Measurements from ENCODE around the gene LCN10.
A peak's percentile ranks its signal among the peaks of the same experiment; 100 is the strongest.

The LCN10 gene

DNA sequence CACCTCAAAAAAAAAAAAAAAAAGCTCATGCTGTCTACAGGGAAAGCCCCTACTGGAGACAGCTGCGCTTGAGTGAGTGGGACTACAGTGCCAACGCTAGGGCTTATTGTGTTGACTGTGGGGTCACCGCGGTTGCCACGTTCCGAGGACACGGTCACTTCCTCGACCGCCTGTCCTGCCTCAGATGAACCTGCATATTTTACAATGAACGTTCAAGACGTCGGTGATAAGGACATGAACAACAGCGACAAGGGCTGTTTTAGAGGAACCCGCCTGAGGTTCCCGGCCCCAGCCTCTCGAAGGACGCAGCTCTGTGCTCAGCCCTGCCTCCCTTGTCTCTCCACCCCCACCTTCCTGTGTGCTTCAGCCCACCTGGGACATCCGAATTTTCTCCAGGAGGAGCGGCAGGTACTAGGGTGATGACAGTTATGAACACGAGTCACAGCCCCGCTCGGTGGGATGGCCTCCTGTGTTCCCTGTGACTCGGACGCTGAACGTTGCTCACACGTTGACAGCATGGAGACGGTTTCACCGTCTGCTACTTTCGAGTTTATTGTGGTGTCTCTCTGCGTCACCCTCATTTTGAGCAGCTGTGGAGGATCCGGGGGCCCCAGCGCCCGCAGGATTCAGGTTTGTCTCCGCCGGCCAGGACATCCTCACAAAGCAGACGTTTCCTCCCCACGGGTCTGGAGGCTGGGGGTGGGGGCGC is 41.6 kb downstream of the LCN10 start:
- DNase-seq (ENCODE audit: low read depth), result peak; percentile 28

DNA sequence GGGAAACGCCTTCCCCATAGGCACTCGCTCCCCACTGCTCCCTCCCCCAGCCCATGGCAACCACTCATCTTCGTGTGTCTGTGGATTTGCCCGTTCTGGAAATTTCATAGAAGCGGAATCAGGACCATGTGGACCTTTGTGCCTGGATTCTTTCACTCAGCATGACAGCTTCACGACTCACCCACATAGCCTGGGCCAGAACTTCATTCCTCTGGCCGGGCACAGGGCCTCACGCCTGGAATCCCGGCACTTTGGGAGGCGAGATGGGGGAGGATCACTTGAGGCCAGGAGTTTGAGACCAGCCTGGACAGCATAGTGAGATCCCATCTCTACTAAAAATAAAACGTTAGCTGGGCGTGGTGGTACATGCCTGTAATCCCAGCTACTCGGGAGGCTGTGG is 42.4 kb downstream of the LCN10 start:
- no peak for DNase-seq (ENCODE audit: low read depth)

DNA sequence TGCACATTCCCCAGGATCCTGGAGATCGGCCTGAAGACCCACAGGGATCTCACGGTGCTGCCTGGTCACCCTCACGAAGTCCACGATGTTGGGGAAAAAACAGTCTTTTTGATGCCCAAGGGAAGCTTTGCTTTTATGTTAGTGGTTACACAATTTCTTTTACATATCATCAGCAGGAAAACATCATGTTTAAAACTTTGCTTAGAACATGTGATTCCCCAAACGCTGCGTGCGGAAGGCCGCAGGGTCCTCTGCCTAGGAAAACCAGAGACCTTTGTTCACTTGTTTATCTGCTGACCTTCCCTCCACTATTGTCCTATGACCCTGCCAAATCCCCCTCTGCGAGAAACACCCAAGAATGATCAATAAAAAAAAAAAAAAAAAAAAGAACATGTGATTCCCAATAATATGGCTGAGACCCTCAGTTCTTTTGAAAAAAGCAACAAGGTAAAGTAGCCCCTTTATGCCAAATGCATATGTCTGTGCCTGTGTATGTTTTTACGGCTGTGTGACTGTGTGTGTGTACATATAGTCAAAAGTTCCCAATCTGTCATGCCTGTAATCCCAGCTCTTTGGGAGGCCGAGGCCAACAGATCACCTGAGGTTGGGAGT is 44.0 kb downstream of the LCN10 start:
- DNase-seq (ENCODE audit: low read depth), result no peak

DNA sequence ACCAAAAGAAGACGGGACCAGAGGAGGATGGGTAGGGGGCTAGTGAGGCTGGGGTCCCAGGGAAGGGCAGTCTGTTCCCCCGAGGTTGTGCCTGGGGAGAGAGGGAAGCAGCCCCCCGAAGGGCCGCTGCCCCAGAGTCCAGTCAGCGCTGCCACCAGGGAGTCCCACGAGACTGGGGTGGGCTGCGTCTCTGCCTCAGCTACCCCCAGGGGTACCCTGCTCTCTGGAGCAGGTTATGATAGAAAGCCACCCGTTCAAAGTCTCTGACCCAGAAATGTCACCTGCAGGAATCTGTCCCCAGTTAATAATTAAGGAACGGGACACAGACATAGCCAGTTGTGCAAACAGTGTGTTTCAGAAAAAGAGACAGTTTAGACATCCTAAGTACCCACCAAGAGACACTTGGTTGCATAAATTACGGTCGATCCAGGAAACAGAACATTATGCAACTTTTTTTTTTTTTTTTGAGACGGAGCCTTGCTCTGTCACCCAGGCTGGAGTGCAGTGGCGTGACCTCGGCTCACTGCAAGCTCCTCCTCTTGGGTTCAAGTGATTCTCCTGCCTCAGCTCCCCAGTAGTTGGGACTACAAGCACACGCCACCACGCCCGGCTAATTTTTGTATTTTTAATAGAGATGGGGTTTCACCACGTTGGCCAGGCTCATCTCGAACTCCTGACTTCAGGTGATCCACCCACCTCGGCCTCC is 44.8 kb downstream of the LCN10 start:
- DNase-seq (ENCODE audit: low read depth), result no peak

DNA sequence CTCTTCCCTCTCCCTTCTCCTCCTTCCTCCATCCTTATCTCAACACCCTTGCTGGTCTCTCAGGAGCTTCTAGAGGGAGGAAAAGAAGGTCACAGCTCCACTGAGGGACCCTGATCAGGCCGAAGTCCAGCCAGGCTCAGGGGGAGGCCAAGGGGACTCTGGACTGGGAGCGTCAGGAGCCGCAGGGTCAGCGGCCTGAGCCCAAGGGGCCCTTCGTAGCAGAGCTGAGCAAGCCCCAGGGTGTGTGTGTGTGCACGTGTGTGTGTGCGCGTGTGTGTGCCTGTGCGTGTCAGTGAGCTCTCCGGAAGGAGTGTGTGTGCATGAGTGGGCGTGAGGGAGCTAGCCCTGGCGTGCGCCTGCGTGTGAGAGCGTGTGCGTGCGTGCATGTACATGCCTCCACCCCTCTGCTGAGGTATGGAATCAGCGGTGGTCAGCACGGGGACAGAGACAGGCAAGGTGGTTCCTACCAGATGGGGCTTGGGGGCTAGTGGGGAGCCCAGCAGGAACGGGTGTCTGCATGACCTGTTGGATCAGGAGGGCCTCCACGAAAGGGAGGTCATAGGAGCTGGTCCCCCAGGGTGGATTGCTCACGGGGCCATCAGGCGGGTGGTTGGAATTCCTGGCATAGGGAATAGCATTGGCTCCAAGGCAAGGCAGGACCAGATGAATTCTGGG is 45.5 kb downstream of the LCN10 start:
- no peak for DNase-seq (ENCODE audit: low read depth)

DNA sequence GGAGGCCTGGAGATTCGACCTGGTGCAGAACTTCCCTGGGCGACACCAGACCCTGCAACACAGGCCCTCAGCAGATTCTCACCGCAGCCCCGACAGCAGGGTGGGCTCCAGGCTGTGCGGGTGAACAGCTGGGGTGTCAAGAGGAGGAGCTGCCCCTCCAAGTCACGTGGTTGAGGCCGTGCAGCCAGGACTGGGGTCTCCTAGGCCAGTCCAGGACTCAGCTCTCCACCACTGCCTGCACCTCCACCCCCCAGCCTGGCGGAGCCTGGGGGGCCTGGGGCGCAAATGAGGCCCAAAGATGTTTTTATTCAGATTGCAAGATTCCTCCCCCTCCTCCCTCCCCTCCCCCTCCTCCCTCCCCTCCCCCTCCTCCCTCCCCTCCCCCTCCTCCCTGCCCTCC is 46.2 kb downstream of the LCN10 start:
- DNase-seq (ENCODE audit: low read depth), result no peak

DNA sequence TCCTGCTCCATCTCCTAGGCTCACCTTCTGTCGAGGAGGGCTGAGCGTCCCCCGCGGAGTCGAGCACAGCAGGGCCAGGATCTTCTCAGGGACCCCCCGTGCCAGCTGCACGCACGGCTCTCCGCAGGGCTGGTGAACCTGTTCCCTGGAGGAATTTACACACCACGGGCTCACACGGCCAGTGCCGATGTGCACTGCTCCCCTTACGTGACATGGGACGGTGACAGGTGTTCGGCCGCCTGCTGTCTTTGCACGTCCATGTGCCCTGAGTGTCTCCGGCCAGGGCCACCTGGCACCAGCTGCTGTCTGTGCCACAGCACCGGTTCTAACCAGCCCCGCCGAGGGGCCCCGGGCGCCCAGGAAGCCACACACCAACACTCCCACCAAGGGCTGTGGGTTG is 46.8 kb downstream of the LCN10 start:
- DNase-seq (ENCODE audit: low read depth), result no peak

DNA sequence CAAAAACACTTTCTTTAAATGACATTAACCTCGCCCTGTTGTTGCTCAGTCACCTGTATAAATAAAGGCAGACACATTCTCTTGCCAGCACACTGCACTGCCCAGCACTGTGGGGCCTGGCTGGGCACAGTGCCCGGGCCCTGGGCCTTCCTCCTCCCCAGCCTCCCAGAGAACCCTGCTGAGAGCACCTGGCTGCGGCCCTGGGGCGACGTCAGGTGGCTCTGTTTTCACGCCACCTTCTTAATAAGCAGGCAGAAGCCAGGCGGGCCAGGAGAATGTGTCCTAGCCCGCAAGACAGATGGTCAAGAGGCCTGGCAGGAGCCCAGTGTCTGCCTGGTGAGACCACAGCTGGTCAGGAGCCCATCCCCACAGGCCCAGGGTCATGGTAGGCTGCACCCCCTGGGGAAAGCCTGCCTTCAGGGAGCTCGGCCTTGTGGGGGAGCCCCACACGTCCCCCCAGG is 47.3 kb downstream of the LCN10 start:
- DNase-seq (ENCODE audit: low read depth), result no peak

DNA sequence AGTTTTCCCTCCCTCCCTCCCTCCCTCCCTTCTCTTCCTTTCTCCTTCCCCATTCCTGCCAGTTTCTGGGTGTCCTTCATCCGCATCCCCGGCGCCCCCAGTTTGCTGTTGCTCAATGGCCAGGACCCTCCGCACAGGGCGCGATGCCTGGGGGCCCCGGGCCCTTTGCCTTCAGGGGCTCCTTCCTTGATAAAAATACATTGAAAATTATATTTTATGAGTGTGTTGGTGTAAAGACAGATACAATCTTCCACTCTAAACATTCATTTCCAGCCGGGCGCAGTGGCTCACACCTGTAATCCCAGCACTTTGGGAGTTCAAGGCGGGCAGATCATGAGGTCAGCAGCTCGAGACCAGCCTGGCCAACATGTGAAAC is 47.9 kb downstream of the LCN10 start:
- no peak for DNase-seq (ENCODE audit: low read depth)

DNA sequence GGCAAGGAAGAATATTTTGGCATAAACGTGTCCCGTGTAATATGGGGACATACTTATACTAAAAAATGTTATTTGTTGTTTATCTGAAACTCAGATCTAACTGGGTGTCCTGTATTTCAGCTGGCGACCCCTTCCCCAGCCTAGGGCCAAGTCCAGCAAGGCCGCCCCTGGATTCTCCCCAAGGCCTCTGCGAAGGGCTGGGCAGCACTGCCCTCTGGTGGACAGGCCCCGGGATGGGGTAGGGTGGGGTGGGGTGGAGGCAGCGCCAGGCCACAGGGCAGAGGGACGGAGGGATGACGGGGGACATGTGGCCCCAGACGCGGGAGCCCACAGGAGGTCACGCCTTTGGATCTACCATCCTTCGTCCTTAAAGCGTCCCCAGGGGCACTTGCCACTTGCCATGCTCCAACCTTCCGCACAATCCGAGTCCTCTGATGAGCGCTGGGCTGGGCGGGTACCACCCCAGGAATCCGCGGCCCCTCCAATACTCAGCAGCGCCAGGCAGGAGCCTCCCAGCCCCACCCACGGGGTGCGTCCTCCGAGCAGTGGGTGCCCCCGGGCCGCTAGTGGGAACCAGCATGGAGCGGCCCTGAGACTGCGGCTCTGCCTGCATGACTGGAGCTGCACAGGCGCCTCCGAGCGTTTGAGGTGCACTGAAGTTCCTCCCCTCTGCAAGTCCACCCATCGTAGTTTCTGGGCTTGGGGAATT is 48.4 kb downstream of the LCN10 start:
- DNase-seq (ENCODE audit: low read depth), result no peak

DNA sequence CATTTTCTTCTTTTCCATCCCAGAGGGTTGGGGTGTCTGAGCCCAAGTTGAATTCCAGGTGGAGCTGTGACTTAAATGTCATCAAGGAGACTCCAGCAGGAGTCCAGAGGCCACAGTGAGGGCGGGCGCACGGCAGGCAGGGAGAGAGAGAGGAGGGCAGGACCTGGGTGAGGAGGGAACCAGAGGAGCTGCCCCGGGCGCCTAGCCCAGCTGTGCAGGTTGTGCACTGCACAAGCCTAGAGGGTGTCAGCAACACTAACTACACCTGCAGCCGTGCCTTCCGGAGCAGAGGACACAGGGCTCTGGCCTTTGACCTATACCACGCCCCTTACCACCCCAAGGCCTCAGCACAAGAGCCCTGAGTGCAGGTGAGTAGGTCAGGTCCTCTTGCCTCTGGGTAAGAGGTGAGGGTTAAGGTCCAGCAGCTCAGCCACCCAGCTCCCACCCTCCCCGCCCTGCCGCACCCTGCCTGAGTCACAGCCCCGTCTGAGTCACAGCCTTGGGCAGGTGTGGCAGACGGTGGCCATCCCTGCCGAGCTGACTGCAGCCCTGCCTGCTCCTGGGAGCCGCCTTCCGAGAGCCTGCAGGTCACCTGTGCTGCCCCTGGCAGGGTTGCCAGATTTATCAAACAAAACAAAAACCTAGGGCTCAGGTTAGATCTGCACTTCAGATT is 49.1 kb downstream of the LCN10 start:
- DNase-seq (ENCODE audit: low read depth), result no peak

DNA sequence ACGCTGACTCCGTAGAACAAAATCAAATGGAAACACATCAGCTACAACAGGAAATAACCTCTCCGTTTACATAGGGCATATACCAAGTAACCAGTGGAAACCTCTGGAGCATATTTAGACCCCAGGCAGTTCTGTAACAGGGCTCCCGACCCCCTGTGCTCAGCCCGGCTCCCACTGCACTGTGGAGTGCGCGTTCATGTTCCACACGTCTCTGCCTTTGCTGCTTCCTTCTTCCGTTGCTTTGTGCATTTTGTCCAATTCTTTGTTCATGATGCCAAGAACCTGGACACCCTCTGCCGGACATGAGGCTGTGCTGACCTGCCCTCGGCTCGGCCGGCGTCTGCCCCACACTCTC is 49.6 kb downstream of the LCN10 start:
- no peak for DNase-seq (ENCODE audit: low read depth)

DNA sequence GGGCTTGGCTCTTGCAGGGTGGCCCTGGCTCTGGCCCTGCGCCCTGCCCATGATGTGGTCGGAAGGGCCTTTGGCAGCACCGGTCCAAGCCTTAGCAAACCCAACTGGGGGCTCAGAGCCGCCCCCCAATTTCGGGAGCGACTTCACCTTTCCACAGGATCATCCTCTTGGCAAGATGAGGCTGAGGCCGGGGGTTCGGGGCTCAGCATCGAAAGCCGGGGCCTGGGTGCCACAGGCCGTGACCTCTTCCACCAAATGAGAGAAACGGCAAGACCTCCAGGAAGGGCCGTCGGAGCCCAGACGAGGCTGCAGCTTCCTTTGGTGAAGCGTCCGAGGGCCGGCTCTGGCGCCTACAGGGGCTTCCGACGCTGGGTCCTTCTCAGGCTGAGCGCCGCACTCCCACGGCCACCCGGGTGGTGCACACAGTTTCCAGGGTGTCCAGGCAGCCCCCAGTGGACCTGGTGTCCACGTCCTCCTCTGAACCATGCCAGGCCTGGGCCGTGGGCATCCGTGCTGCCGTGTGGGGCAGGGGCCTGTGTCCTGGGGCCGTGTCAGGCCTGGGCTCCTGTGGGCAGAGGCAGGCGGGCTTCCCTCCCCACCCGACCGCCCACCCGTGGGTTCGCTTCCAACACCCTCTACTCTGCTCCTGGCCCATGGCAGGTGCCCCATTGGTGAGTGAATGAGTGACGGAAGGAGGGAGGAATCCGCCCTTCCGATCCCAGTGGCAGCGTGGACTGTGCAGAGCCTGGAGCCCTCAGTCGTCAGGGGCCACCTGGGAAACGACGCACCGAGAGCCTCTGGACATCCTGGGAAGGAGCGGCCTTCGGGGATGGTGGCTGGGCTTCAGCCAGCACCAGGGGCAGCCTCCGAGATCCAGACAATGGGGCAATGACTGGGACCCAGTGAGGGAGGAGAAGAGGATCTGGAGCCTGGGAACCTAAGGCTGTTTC is 50.3 kb downstream of the LCN10 start:
- no peak for DNase-seq (ENCODE audit: low read depth)

DNA sequence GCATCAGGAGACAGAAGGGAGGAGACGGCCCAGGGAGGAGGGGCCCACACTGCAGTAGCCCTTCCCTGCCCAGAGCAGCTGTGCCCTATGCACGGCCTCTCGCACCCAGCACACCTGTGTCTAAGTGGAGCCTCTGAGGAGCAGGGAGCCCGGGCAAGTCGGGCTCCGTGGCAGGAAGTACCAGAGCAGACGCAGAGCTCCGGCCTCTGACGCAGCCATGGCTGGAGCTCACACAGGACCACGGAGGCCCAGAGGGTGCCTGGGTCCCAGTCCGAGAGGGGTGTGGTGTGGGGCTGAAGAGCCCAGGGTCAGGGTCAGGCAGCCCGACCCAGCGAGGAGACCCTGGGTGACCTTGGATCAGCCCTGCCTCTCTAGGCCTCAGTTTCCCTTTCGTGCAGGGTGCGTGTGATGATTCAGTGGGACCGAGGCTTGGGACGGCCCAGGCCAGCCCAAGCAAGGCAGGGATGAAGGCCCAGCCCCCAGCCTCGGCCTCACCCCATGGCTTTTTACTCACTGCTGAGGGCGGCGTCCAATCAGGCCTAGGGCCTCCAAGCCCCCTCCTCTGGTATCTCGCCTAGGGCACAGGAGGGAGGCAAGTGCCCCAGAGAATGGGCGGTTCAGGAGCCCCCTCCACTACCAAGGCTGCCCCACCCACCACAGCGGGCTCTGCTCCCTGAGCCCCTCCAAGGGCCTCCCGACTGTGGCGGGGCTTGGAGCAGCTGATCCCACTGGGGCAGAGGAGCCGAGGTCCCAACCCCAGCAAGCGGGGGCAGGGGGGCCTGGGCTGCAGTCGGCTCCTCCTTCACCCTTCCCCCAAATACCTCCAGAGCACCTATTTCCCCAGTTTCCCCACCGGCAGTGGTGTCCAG is 51.2 kb downstream of the LCN10 start:
- DNase-seq (ENCODE audit: low read depth), result no peak

DNA sequence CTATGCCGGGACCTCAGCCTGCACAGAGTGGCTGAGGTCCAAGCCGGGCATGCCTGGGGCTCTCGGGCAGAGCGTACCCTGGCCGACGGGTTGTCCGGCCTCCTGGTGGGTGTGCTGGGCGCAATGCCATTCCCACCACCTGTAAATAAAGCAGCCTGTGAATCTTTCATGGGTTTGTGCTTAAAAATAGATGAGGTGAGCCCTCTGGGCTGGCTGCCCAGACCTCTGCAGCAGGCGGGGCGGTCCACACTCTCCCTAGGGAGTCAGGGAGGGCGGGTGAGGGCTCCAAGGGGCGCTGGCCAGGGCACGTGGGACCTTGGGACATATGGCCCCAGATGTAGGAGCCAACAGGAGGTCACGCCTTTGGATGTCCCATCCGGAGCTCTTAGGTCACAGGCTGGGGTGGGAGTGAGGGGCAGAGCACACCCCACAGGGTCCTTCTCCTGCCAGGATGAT is 51.9 kb downstream of the LCN10 start:
- no peak for DNase-seq (ENCODE audit: low read depth)

DNA sequence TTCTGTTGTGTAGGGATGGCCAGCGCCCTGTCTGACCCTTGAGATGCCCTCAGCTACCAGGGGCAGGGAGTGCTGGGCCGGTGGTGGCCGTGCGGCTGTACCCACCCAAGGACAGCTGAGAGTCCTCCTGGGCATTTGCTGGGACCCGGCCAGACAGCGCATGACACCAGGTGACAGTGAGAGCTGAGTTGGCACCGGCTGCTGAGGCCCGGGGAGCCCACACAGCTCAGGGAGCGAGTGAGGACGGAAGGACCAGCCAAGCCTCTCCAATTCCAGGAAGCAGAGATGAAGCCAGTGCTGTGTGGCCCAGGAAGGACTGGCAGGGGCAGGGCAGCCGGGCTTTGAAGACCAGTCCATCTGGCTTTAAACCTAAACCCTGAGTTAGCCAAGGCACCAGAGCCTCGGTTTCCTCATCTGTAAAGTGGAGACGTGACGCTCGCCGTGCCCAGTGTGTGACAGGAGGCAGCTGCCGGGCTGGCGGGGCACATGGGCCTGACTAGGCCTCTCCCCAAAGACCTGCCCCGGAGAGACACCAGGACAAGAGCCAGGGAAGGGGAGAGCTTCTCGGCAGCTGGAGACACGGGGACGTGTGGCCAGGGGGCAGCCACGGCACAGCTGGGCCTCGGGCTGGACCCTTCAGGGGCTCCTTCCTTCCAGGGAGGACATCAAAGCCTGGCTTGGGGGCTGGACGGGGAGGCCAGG is 52.5 kb downstream of the LCN10 start:
- no peak for DNase-seq (ENCODE audit: low read depth)

DNA sequence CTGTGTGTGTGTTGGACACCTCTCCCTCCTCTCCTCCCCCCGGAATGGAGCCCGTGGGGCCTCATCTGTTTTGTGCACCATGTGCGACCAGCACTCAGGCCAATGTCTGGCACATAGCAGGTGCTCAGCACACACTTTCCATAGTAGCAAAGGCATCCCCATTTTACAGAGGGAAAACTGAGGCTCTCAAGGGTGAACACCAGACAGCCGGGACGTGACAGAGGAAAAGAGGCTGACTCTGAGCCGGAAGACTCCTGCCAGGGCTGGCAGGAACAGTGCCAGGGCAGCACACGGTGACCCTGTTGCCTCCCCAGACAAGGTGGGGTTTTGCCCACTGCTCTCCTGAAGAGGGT is 53.7 kb downstream of the LCN10 start:
- no peak for DNase-seq (ENCODE audit: low read depth)

DNA sequence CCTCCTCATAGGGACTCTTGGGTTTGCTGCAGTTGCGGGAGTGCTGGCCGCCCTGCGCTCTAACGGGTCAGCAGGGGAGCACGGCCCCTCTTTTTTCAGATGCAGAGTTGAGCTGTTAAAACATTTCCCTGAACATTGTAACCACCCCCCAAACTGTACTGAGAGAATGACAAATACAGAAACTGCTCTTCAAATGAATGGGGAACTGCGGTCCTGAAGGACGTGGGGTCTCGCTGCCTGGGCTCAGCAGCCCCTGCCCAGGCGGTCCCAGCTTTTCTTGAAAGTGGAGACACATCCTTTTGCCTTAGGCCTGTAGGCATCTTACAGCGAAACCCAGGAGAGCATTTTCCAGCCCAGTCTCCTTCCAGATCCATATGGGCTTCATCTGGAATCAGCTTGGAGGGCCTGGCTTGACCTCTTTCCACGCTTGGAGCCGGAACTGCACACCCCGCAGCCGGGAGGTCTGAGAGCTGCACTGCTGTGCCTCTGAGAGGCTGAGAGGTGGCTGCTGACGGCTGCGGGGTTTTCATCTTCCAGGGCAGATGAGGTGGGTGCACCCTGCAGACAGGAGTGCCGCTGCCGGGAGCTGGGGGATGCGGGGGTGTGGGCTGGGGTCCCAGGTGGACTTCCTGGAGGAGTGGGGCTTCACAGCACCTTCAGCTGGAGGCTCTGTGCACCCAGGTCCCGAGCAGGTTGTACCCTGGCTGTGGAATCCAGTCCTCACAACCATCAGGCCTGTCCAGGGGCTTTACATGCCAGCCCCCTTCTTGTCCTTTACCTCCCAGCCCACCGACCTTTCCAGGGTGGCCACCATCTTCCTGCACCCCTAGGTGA is 54.2 kb downstream of the LCN10 start:
- no peak for DNase-seq (ENCODE audit: low read depth)
